Skeletal muscle satellite cell (primary cell): ENCODE measurements around the gene ZNF862.

Experiments used
- H3K27me3 ChIP-seq: 2 replicates; pipeline ENCODE4 v1.7.0; 2013; ENCODE audit warnings: low read length; ENCODE audit not compliant: control insufficient read depth, insufficient read depth
- H3K36me3 ChIP-seq: 2 replicates; pipeline ENCODE4 v1.7.0; 2013; ENCODE audit warnings: mild to moderate bottlenecking, control low read depth, low read length; ENCODE audit not compliant: insufficient read depth
- H3K4me1 ChIP-seq: 2 replicates; pipeline ENCODE4 v1.7.0; 2013; ENCODE audit warnings: low read length; ENCODE audit not compliant: control insufficient read depth, insufficient read depth
- H3K4me2 ChIP-seq: 2 replicates; pipeline ENCODE4 v1.7.0; 2013; ENCODE audit warnings: mild to moderate bottlenecking, low read length
- H3K4me3 ChIP-seq: 2 replicates; pipeline ENCODE4 v1.7.0; 2013; ENCODE audit warnings: low read length
- H3K9ac ChIP-seq: 2 replicates; pipeline ENCODE4 v1.7.0; 2013; ENCODE audit warnings: mild to moderate bottlenecking, low read depth, low read length, moderate library complexity
- H3K9me3 ChIP-seq: replicated peaks from 2 replicates; pipeline ENCODE4 v1.7.0; 2013; ENCODE audit warnings: mild to moderate bottlenecking, control low read depth, low read length

ZNF862 gene

GRCh38 chr7:149864023-149864422 is 25.8 kb downstream of the ZNF862 start:
- Histone ChIP-seq H3K4me2 (no peak overlapping the region), H3K9me3 (no peaks in the 10 kb centered on the region), H3K4me3 (no peak overlapping the region), H3K27me3 (no peaks in the 10 kb centered on the region), H3K9ac (no peak overlapping the region), H3K4me1 (no peaks in the 10 kb centered on the region), H3K36me3 (peaks cover 19% of the 10 kb centered on the region)

- Histone ChIP-seq H3K4me3 (no peak overlapping the region), H3K4me2 (no peak overlapping the region), H3K9me3 (no peaks in the 10 kb centered on the region), H3K9ac (no peak overlapping the region), H3K36me3 (peaks cover 13% of the 10 kb centered on the region), H3K4me1 (no peaks in the 10 kb centered on the region), H3K27me3 (no peaks in the 10 kb centered on the region)
Observed at GRCh38 chr7:149864751-149865150, 26.6 kb downstream of the ZNF862 start.

- Histone ChIP-seq H3K4me3 (no peak overlapping the region), H3K9me3 (no peaks in the 10 kb centered on the region), H3K4me2 (no peak overlapping the region), H3K4me1 (no peaks in the 10 kb centered on the region), H3K9ac (no peak overlapping the region), H3K36me3 (peaks cover 11% of the 10 kb centered on the region), H3K27me3 (no peaks in the 10 kb centered on the region)
Observed at GRCh38 chr7:149865437-149865836, 27.3 kb downstream of the ZNF862 start.

GRCh38 chr7:149866139-149866778 is 28.1 kb downstream of the ZNF862 start:
- Histone ChIP-seq H3K4me1 (no peaks in the 10 kb centered on the region), H3K4me3 (no peak overlapping the region), H3K9me3 (no peaks in the 10 kb centered on the region), H3K9ac (no peak overlapping the region), H3K36me3 (peaks cover 3% of the 10 kb centered on the region), H3K4me2 (no peak overlapping the region), H3K27me3 (no peaks in the 10 kb centered on the region)

- Histone ChIP-seq H3K4me2 (no peak overlapping the region), H3K36me3 (peaks cover 2% of the 10 kb centered on the region), H3K9ac (no peak overlapping the region), H3K4me1 (no peaks in the 10 kb centered on the region), H3K9me3 (no peaks in the 10 kb centered on the region), H3K4me3 (no peak overlapping the region), H3K27me3 (no peaks in the 10 kb centered on the region)
Observed at GRCh38 chr7:149866779-149867447, 28.7 kb downstream of the ZNF862 start.

- H3K4me3 ChIP-seq: no peak overlapping the region
Observed at GRCh38 chr7:149867762-149868622, 29.8 kb downstream of the ZNF862 start.

GRCh38 chr7:149868623-149869290 is 30.6 kb downstream of the ZNF862 start:
- no peaks in the 10 kb centered on the region for H3K27me3 ChIP-seq

More at GRCh38 chr7:149867762-149868622, 29.8 kb downstream of the ZNF862 start:
- H3K4me1 ChIP-seq: peaks cover 5% of the 10 kb centered on the region
- H3K36me3 ChIP-seq: no peaks in the 10 kb centered on the region
- H3K4me2 ChIP-seq: no peak overlapping the region
- no peaks in the 10 kb centered on the region for H3K9me3 ChIP-seq
- H3K9ac ChIP-seq: no peak overlapping the region
- H3K27me3 ChIP-seq: no peaks in the 10 kb centered on the region

GRCh38 chr7:149869291-149869650 is 31.1 kb downstream of the ZNF862 start:
- H3K36me3 ChIP-seq: no peaks in the 10 kb centered on the region
- H3K27me3 ChIP-seq: no peaks in the 10 kb centered on the region
- H3K4me3 ChIP-seq: no peak overlapping the region
- no peak overlapping the region for H3K4me2 ChIP-seq
- no peak overlapping the region for H3K9ac ChIP-seq
- peaks cover 9% of the 10 kb centered on the region for H3K4me1 ChIP-seq
- no peaks in the 10 kb centered on the region for H3K9me3 ChIP-seq

More at GRCh38 chr7:149868623-149869290, 30.6 kb downstream of the ZNF862 start:
- Histone ChIP-seq H3K4me3 (no peak overlapping the region), H3K4me1 (peaks cover 5% of the 10 kb centered on the region), H3K36me3 (no peaks in the 10 kb centered on the region), H3K4me2 (no peak overlapping the region), H3K9ac (no peak overlapping the region), H3K9me3 (no peaks in the 10 kb centered on the region)

- H3K4me1 ChIP-seq: peaks cover 12% of the 10 kb centered on the region
- H3K9ac ChIP-seq: no peak overlapping the region
- no peaks in the 10 kb centered on the region for H3K27me3 ChIP-seq
- H3K4me2 ChIP-seq: no peak overlapping the region
- H3K4me3 ChIP-seq: no peak overlapping the region
- H3K9me3 ChIP-seq: no peaks in the 10 kb centered on the region
- H3K36me3 ChIP-seq: no peaks in the 10 kb centered on the region
Observed at GRCh38 chr7:149869867-149870266, 31.7 kb downstream of the ZNF862 start.

- H3K9ac ChIP-seq: no peak overlapping the region
- H3K36me3 ChIP-seq: no peaks in the 10 kb centered on the region
- peaks cover 12% of the 10 kb centered on the region for H3K4me1 ChIP-seq
- no peaks in the 10 kb centered on the region for H3K27me3 ChIP-seq
- H3K4me3 ChIP-seq: no peak overlapping the region
- H3K4me2 ChIP-seq: no peak overlapping the region
- no peaks in the 10 kb centered on the region for H3K9me3 ChIP-seq
Observed at GRCh38 chr7:149870274-149870673, 32.1 kb downstream of the ZNF862 start.
